Lung (tissue), 12 donors: ENCODE data around the gene ATP4A. TPM values are rescaled to one million over a fixed set of nuclear protein-coding genes. Genes with fewer than 3 reads are reported as not detected.

ENCODE experiments used
- ATAC-seq: fragments of 200-7000 bp; cut with Tn5 transposase; one replicate; pipeline ENCODE4 v1.9.1; 2020; ENCODE audit warnings: moderate number of reproducible peaks; ENCODE audit not compliant: insufficient read depth, low FRiP score
- DNase-seq, 3 donors: peaks; one replicate each; pipeline ENCODE4 v3.0.0-alpha.2; 2013 to 2017
- H3K27ac ChIP-seq, 2 donors: one replicate each; pipeline ENCODE4 v1.5.1; 2013; ENCODE audit warnings: mild to moderate bottlenecking in 2 of 2, moderate library complexity in 2 of 2, control low read depth in 1 of 2, inconsistent platforms in 1 of 2, low read depth in 1 of 2, low read length in 1 of 2
- H3K27me3 ChIP-seq, 3 donors: one replicate each; pipeline ENCODE4 v1.5.1; 2013; ENCODE audit warnings: low read length in 2 of 3; ENCODE audit not compliant: control insufficient read depth in 3 of 3, insufficient read depth in 3 of 3
- H3K36me3 ChIP-seq, 4 donors: one replicate each; pipeline ENCODE4 v1.5.1; 2013; ENCODE audit warnings: low read length in 4 of 4, mild to moderate bottlenecking in 1 of 4, moderate library complexity in 1 of 4; ENCODE audit not compliant: control insufficient read depth in 4 of 4, insufficient read depth in 4 of 4
- H3K4me1 ChIP-seq, 5 donors: one replicate each; pipeline ENCODE4 v1.5.1; 2013; ENCODE audit warnings: low read length in 5 of 5, mild to moderate bottlenecking in 2 of 5, moderate library complexity in 1 of 5; ENCODE audit not compliant: control insufficient read depth in 5 of 5, insufficient read depth in 5 of 5
- H3K4me3 ChIP-seq: one replicate; pipeline ENCODE4 v1.5.1; 2013; ENCODE audit warnings: mild to moderate bottlenecking, control low read depth, moderate library complexity
- H3K9ac ChIP-seq, 2 donors: one replicate each; pipeline ENCODE4 v1.5.1; 2013; ENCODE audit warnings: low read length in 2 of 2, control low read depth in 1 of 2; ENCODE audit not compliant: insufficient read depth in 1 of 2
- H3K9me3 ChIP-seq, 4 donors: one replicate each; pipeline ENCODE4 v1.5.1; 2013; ENCODE audit warnings: low read length in 3 of 4, mild to moderate bottlenecking in 1 of 4, moderate library complexity in 1 of 4; ENCODE audit not compliant: control insufficient read depth in 4 of 4, insufficient read depth in 3 of 4
- CTCF ChIP-seq: IDR thresholded peaks from 2 replicates; pipeline ENCODE4 v1.5.1; 2012; ENCODE audit warnings: mild to moderate bottlenecking; ENCODE audit errors: control extremely low read depth, extremely low read depth
- WGBS, 2 donors: extraction: QIAGEN DNeasy Blood & Tissue Kit; methylation state at CpG; one replicate each; pipeline ENCODE4 v1.1.7; 2013; 5-methylcytosine and 5-hydroxymethylcytosine counted together
- polyA plus RNA-seq, 2 donors: library from polyadenylated mRNA; stranded (reverse); fragments of 200-250 nt; gene quantifications; one replicate each; pipeline ENCODE4 v1.2.1, GENCODE V29; 2013
- total RNA-seq, 2 donors: library from RNA; depleted of rRNA in 1 of 2; stranded (reverse); fragments of >200 nt in 1 of 2; gene quantifications; one replicate each; pipeline ENCODE4 v1.2.1, GENCODE V29; 2014 to 2021
- donor health status: control.
- donor health status: control.
- donor health status: Bipolar disorder and iron deficiency.
- donor health status: healthy.
- donor health status: DM: yes; HTN: yes; CAD: no.

Gene ATP4A
- total and polyA plus RNA-seq, 4 donors, result 0.01 TPM; not detected in 3

GRCh38 chr19:35560271-35560670 is 3.2 kb downstream of the ATP4A start:
- Histone ChIP-seq H3K27me3 (peaks cover 11 to 32% (median 12%) of the 10 kb centered on the region in 3 donors), H3K36me3 (no peaks in the 10 kb centered on the region), H3K9me3 (no peaks in the 10 kb centered on the region), H3K27ac (no peak overlapping the region), H3K4me1 (peaks cover 0 to 10% (median 0%) of the 10 kb centered on the region in 5 donors), H3K9ac (no peak overlapping the region), H3K4me3 (no peak overlapping the region)
- ATAC-seq, result no peak
- WGBS, 2 donors, result 87 to 90% methylated on average over 18 of the region's 18 CpGs
- no peak for DNase-seq
- no peak for TF ChIP-seq CTCF

- peaks cover 0 to 10% (median 0%) of the 10 kb centered on the region in 5 donors for H3K4me1 ChIP-seq
- ATAC-seq, result no peak
- no peak overlapping the region for H3K27ac ChIP-seq
- 88 to 90% methylated on average over 23 of the region's 23 CpGs for WGBS, 2 donors
- no peaks in the 10 kb centered on the region for H3K9me3 ChIP-seq
- no peak overlapping the region for H3K4me3 ChIP-seq
- TF ChIP-seq CTCF, result no peak
- peaks cover 11 to 32% (median 12%) of the 10 kb centered on the region in 3 donors for H3K27me3 ChIP-seq
- H3K36me3 ChIP-seq, result no peaks in the 10 kb centered on the region
- no peak for DNase-seq
- H3K9ac ChIP-seq, result no peak overlapping the region
Observed at GRCh38 chr19:35559781-35560180, 3.7 kb downstream of the ATP4A start.

- no peak for DNase-seq
- TF ChIP-seq CTCF, result no peak
- no peak for ATAC-seq
- Histone ChIP-seq H3K4me1 (peaks cover 0 to 10% (median 0%) of the 10 kb centered on the region in 5 donors), H3K9ac (no peak overlapping the region), H3K36me3 (no peaks in the 10 kb centered on the region), H3K4me3 (no peak overlapping the region), H3K9me3 (no peaks in the 10 kb centered on the region), H3K27ac (no peak overlapping the region), H3K27me3 (peaks cover 11 to 32% (median 12%) of the 10 kb centered on the region in 3 donors)
- 58 to 66% methylated on average over 11 of the region's 11 CpGs for WGBS, 2 donors
Observed at GRCh38 chr19:35559281-35559659, 4.2 kb downstream of the ATP4A start.
